ENCODE results near the gene NCKAP5.

The NCKAP5 gene

GRCh38 chr2:132645176-132645575, 923.1 kb downstream of the NCKAP5 start:
- Mint-ChIP-seq H3K36me3 (ENCODE audit: insufficient read depth) (no peaks in the 10 kb centered on the region), H3K4me1 (no peaks in the 10 kb centered on the region), H3K27me3 (no peaks in the 10 kb centered on the region), H3K4me3 (no peak overlapping the region), H3K9me3 (peaks cover 8% of the 10 kb centered on the region), H3K27ac (ENCODE audit: low read depth) (no peak overlapping the region)
- no peak for ATAC-seq (replicated peaks; ENCODE audit: extremely low read depth, poor library complexity, severe bottlenecking)
- no peak for DNase-seq (ENCODE audit: low spot score in 2 of 2)

GRCh38 chr2:132642415-132642814, 925.8 kb downstream of the NCKAP5 start:
- ATAC-seq (replicated peaks; ENCODE audit: extremely low read depth, poor library complexity, severe bottlenecking) (no peak), DNase-seq (ENCODE audit: low spot score in 2 of 2) (no peak)
- H3K27ac Mint-ChIP-seq (ENCODE audit: low read depth), result no peak overlapping the region
- no peaks in the 10 kb centered on the region for H3K9me3 Mint-ChIP-seq
- H3K36me3 Mint-ChIP-seq (ENCODE audit: insufficient read depth), result no peaks in the 10 kb centered on the region
- no peak overlapping the region for H3K4me3 Mint-ChIP-seq
- H3K4me1 Mint-ChIP-seq, result no peaks in the 10 kb centered on the region
- H3K27me3 Mint-ChIP-seq, result no peaks in the 10 kb centered on the region

- ATAC-seq (replicated peaks; ENCODE audit: extremely low read depth, poor library complexity, severe bottlenecking) (no peak), DNase-seq (ENCODE audit: low spot score in 2 of 2) (no peak)
- H3K4me1 Mint-ChIP-seq, result no peaks in the 10 kb centered on the region
- H3K36me3 Mint-ChIP-seq (ENCODE audit: insufficient read depth), result no peaks in the 10 kb centered on the region
- no peaks in the 10 kb centered on the region for H3K9me3 Mint-ChIP-seq
- no peaks in the 10 kb centered on the region for H3K27me3 Mint-ChIP-seq
- no peak overlapping the region for H3K27ac Mint-ChIP-seq (ENCODE audit: low read depth)
- no peak overlapping the region for H3K4me3 Mint-ChIP-seq
These were observed 926.4 kb downstream of the NCKAP5 start for GRCh38 chr2:132641819-132642218.

- no peak for DNase-seq (ENCODE audit: low spot score in 2 of 2)
- Mint-ChIP-seq H3K36me3 (ENCODE audit: insufficient read depth) (no peaks in the 10 kb centered on the region), H3K9me3 (peaks cover 4% of the 10 kb centered on the region), H3K27ac (ENCODE audit: low read depth) (no peak overlapping the region), H3K4me1 (no peaks in the 10 kb centered on the region), H3K4me3 (no peak overlapping the region), H3K27me3 (no peaks in the 10 kb centered on the region)
- no peak for ATAC-seq (replicated peaks; ENCODE audit: extremely low read depth, poor library complexity, severe bottlenecking)
These were observed 928.1 kb downstream of the NCKAP5 start for GRCh38 chr2:132640116-132640515.

GRCh38 chr2:132638313-132639040, 929.8 kb downstream of the NCKAP5 start:
- Mint-ChIP-seq H3K27me3 (no peaks in the 10 kb centered on the region), H3K4me1 (no peaks in the 10 kb centered on the region), H3K4me3 (no peak overlapping the region), H3K9me3 (peaks cover 12% of the 10 kb centered on the region), H3K36me3 (ENCODE audit: insufficient read depth) (no peaks in the 10 kb centered on the region), H3K27ac (ENCODE audit: low read depth) (no peak overlapping the region)
- DNase-seq (ENCODE audit: low spot score in 2 of 2), result no peak
- no peak for ATAC-seq (replicated peaks; ENCODE audit: extremely low read depth, poor library complexity, severe bottlenecking)

- Mint-ChIP-seq H3K4me1 (no peaks in the 10 kb centered on the region), H3K36me3 (ENCODE audit: insufficient read depth) (no peaks in the 10 kb centered on the region), H3K9me3 (peaks cover 15% of the 10 kb centered on the region), H3K27me3 (no peaks in the 10 kb centered on the region), H3K4me3 (no peak overlapping the region), H3K27ac (ENCODE audit: low read depth) (no peak overlapping the region)
- DNase-seq (ENCODE audit: low spot score in 2 of 2) (no peak), ATAC-seq (replicated peaks; ENCODE audit: extremely low read depth, poor library complexity, severe bottlenecking) (no peak)
These were observed 931.9 kb downstream of the NCKAP5 start for GRCh38 chr2:132636346-132636745.

GRCh38 chr2:132633635-132634034, 934.6 kb downstream of the NCKAP5 start:
- no peaks in the 10 kb centered on the region for H3K27me3 Mint-ChIP-seq
- no peaks in the 10 kb centered on the region for H3K36me3 Mint-ChIP-seq (ENCODE audit: insufficient read depth)
- DNase-seq (ENCODE audit: low spot score in 2 of 2), result no peak
- no peak overlapping the region for H3K27ac Mint-ChIP-seq (ENCODE audit: low read depth)
- no peak overlapping the region for H3K4me3 Mint-ChIP-seq
- no peak for ATAC-seq (replicated peaks; ENCODE audit: extremely low read depth, poor library complexity, severe bottlenecking)
- no peaks in the 10 kb centered on the region for H3K4me1 Mint-ChIP-seq
- peaks cover 24% of the 10 kb centered on the region for H3K9me3 Mint-ChIP-seq

- no peak for DNase-seq (ENCODE audit: low spot score in 2 of 2)
- Mint-ChIP-seq H3K27me3 (no peaks in the 10 kb centered on the region), H3K4me1 (no peaks in the 10 kb centered on the region), H3K4me3 (no peak overlapping the region), H3K27ac (ENCODE audit: low read depth) (no peak overlapping the region), H3K9me3 (peaks cover 24% of the 10 kb centered on the region), H3K36me3 (ENCODE audit: insufficient read depth) (no peaks in the 10 kb centered on the region)
- ATAC-seq (replicated peaks; ENCODE audit: extremely low read depth, poor library complexity, severe bottlenecking), result no peak
These were observed 936.1 kb downstream of the NCKAP5 start for GRCh38 chr2:132632000-132632649.

GRCh38 chr2:132627536-132627935, 940.7 kb downstream of the NCKAP5 start:
- ATAC-seq (replicated peaks; ENCODE audit: extremely low read depth, poor library complexity, severe bottlenecking), result no peak
- Mint-ChIP-seq H3K9me3 (peaks cover 21% of the 10 kb centered on the region), H3K4me1 (no peaks in the 10 kb centered on the region), H3K27me3 (no peaks in the 10 kb centered on the region), H3K4me3 (no peak overlapping the region), H3K27ac (ENCODE audit: low read depth) (no peak overlapping the region), H3K36me3 (ENCODE audit: insufficient read depth) (no peaks in the 10 kb centered on the region)
- DNase-seq (ENCODE audit: low spot score in 2 of 2), result no peak

GRCh38 chr2:132623096-132623839, 945.0 kb downstream of the NCKAP5 start:
- DNase-seq (ENCODE audit: low spot score in 2 of 2), result no peak
- Mint-ChIP-seq H3K9me3 (peaks cover 12% of the 10 kb centered on the region), H3K4me1 (no peaks in the 10 kb centered on the region), H3K27me3 (no peaks in the 10 kb centered on the region), H3K36me3 (ENCODE audit: insufficient read depth) (no peaks in the 10 kb centered on the region), H3K27ac (ENCODE audit: low read depth) (no peak overlapping the region), H3K4me3 (no peak overlapping the region)
- no peak for ATAC-seq (replicated peaks; ENCODE audit: extremely low read depth, poor library complexity, severe bottlenecking)
